ENCODE measurements around the gene IFRD2. TPM values are rescaled to one million over a fixed set of nuclear protein-coding genes. Genes with fewer than 3 reads are reported as not detected.

IFRD2 gene, protein sequence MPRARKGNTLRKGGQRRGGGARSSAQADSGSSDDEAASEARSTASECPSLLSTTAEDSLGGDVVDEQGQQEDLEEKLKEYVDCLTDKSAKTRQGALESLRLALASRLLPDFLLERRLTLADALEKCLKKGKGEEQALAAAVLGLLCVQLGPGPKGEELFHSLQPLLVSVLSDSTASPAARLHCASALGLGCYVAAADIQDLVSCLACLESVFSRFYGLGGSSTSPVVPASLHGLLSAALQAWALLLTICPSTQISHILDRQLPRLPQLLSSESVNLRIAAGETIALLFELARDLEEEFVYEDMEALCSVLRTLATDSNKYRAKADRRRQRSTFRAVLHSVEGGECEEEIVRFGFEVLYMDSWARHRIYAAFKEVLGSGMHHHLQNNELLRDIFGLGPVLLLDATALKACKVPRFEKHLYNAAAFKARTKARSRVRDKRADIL
- total RNA-seq, result 28.3 and 36.7 TPM in 2 replicates

DNA sequence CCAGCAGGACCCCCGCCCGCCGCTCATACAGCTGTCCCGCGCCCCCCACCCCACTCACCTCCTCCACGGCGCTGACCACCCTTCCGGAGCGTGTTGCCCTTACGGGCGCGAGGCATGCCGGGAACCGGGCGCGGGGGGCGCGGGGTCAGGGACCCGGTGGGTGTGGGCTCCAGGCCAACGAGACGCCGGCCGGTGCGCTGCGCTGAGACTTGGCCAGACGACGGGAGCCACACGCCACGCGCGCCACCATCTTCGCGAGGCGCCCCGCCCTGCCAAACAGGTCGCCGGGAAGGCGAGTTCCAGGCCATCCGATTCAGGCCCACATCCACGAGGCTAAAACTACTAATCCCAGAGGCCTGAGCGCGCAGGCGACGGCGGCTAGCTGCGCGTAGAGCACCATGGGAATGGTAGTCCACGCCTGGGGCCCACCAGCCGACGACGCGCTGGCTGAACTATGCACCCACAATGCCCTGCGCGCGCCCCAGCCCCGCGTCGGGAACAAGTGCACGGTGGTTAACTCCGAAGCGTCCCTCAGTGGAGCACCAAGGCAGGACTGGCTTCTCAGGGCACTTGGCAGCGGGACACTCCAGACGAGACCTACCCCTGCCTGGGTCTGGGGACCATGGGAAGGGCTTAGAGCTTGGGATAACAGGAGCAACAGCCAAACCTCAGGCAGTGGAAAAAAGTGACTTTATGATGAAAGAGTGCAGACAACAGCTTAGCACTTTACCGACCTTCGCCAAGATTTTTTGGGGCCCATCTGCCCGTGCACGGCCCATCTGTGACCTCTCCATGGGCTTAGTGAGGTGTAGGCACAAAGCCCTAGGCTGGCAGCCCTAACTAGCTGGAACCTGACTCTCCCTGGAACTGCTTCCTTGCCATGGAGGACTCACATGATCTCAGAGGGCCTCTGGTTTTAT is at the start of gene IFRD2:
Gene IFRD2, minus strand, starts transcription at position 271 of the 920 bp plus-strand sequence. Its CDS starts 155 bp downstream, at position 116.

DNA sequence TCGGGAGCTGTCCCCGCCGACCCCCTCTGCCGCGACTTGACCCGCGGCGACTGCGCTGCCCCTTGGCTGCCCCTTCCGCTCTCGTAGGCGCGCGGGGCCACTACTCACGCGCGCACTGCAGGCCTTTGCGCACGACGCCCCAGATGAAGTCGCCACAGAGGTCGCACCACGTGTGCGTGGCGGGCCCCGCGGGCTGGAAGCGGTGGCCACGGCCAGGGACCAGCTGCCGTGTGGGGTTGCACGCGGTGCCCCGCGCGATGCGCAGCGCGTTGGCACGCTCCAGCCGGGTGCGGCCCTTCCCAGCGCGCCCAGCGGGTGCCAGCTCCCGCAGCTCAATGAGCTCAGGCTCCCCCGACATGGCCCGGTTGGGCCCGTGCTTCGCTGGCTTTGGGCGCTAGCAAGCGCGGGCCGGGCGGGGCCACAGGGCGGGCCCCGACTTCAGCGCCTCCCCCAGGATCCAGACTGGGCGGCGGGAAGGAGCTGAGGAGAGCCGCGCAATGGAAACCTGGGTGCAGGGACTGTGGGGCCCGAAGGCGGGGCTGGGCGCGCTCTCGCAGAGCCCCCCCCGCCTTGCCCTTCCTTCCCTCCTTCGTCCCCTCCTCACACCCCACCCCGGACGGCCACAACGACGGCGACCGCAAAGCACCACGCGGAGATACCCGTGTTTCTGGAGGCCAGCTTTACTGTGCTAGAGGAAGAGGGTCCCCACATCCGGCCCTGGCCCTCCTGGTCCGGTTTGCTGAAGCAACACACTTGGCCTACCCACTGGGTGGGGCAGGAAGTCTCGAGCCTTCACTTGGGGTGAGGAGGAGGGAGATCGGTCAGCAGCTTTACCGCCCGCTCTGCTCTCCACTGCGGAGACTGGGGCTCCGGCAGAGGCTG is 48.5 kb upstream of the IFRD2 start, which contains the start of gene RASSF1:
Gene RASSF1, minus strand, starts transcription at position 389 of the 882 bp plus-strand sequence. Its CDS starts 31 bp downstream, at position 358.

DNA sequence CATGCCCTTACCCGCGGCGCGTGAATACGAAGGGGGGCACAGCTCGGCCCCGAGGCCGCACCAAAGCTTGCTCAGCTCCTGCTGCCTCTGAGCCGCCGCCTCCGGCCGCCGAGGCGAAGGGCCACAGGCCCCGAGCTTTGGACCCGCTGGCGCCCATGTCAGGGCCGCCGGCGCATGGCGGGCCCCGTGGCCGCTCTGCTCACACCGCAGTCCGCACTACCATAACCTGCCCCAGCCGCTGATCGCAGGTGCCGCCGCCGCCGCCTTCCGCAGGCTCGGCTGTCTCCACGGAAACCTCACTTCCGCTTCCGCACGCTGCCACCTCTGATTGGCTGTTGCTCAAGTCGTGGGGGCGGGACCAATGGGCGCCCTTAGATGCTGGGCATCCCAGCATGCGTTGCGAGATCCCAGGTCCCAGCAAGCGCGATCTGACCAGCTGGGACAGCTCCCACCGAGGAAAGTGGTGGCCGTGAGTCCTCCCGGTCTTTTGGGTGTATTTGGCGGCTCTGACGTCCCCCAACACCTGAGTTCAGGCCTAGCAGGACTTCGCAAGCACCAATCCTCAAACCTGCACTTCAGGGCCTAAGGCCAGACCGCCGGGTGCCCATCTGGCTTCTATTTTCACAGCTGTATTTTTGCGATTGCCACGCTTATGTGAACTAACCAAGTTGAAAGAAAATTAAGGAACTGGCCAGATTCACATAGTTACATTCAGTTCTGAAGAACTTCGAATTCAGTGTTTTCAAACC is 35.9 kb upstream of the IFRD2 start, which contains the start of gene TUSC2:
Gene TUSC2, minus strand, starts transcription at position 281 of the 749 bp plus-strand sequence. Its CDS starts 124 bp downstream, at position 157.

DNA sequence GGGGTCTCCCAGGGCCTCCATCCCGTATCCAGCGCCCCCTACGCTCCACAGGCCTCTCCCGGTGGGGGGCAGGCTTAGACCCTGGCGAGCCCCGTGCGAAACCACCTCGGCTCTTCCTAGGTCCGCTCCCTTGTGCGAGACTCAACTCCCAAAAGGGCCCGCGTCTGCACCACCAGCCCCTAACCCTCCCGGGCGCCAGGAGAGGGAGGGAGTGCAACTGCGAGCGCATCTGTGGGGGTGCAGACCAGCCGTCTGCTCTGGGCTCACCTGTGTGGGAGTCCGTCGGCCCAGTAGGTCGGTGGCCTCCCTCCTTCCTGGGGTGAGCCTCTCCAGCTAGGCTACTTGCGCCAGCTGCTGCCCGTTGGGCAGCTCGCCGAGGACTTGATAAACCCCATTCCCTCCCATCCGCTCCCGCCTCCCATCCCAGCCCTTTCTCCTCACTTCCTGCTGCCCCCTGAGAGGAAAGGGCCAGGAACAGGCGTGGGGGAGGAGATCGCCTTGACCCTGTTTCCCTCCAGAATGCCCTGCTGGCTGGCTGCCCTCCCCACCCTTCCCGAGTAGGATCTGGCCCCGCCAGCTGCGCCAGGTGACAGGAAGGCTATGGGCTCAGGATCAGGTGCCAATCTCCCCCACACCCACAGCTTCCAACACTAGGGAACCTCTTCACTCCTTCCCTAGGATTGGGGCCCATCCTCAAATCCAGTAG is 30.3 kb upstream of the IFRD2 start, which contains the start of gene HYAL2:
Gene HYAL2, minus strand, starts transcription at position 360 of the 706 bp plus-strand sequence. CDS start 2,256 bp downstream, outside the sequence.

DNA sequence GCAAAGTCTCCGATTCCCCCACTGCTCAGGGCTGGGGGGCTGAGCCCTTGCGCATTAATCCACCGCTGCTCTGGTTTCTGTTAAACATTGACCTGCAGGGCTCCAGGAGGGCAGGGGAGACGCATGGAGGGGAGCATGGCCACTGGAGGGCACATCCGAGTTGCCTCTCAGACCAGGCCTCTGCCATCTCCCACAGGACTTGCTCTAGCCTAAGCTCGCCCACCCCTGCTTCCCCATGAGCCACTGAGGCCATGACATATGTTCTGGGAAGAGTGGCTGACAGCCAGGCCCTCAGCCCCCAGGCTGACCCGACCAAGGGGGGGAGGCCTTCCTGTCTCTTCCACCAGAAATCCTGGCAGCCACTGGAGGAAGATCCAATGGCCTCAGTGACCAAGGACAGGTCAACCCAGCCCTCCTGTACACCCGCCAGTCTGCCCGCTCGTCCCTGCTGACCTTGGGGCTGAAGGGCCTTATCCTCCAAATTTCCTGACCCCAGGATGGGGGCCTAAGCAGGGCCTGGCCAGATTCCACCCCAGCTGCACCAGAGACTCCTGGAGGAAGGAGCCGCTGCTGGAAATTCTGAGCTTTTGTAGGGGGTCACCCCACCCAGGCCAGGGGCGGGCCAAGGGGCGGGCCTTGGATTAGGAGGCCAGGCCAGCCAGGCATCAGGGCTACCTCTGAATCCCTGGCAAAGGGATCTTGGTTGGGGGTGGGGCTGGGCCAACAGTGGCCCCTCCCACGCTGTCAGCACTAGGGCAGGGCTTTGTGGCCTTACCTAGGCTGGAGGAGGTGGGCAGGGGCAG is 11.0 kb upstream of the IFRD2 start, which contains the start of gene HYAL1:
Gene HYAL1, minus strand, starts transcription at position 562 of the 803 bp plus-strand sequence. CDS start 618 bp downstream, outside the sequence.

DNA sequence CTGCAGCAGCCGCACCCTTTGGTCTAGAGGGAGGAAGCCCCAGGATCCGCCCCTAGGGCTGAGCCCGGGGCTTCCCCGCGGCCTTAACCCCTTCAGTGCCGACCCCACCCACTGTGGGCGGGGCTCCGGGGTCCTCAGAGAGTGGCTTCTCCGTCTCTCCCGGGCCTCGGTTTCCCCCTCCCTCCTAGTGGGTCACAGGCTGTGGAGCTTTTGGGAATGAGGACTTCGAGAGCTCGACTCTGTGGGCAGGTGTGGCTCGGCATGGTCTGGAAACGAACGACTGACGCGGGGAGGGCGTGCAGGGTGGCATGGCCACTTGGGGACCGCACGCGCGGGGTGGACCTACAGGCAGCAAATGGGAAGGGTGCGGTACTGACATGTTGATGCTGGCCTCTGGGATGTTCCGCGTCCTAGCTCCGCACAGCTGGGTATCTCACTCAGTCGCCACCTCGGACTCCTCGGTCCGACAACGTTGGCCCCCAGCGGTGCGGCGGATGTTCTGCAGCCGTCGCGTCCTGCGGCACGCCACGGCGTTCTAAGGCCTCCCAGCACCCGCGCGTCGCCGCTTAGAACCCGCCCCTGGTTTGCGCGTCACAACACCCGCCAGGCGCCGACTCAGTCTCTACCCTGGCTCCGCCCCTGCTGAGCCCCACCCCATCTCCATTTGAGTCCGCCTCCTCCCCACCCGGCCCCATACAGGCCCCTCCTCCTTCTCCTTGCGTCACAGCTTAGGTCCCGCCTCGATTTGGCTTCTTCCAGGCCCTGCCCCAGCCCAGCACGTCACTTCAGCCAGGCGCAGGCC is 6.8 kb upstream of the IFRD2 start, which contains the start of the genes HYAL3 and NAA80:
Gene HYAL3, minus strand, starts transcription at position 570 of the 802 bp plus-strand sequence. CDS start 3,803 bp downstream, outside the sequence.
Gene NAA80, minus strand, starts transcription at position 570 of the 802 bp plus-strand sequence. CDS start 1,942 bp downstream, outside the sequence.

DNA sequence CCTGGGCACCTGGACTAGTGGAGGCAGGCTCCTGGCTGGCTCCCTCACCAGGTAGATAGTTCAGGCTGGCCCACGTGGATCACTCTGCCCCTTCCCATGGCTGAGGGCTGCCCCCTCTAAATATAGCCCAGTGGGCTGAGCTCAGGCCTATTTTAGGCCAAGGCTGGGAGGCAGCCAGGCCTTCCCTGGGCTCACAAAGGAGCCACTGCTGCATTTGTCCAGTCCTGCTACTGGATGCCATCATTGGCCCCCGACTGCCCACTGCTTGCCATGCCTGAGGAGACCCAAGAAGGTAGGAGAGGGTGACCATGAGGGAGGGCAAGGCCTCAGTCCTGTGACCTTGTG is 13.4 kb downstream of the IFRD2 start, which contains the start of gene LSMEM2:
Gene LSMEM2, plus strand, starts transcription at position 208 of the 345 bp plus-strand sequence. Its CDS starts 27 bp downstream, at position 235.

DNA sequence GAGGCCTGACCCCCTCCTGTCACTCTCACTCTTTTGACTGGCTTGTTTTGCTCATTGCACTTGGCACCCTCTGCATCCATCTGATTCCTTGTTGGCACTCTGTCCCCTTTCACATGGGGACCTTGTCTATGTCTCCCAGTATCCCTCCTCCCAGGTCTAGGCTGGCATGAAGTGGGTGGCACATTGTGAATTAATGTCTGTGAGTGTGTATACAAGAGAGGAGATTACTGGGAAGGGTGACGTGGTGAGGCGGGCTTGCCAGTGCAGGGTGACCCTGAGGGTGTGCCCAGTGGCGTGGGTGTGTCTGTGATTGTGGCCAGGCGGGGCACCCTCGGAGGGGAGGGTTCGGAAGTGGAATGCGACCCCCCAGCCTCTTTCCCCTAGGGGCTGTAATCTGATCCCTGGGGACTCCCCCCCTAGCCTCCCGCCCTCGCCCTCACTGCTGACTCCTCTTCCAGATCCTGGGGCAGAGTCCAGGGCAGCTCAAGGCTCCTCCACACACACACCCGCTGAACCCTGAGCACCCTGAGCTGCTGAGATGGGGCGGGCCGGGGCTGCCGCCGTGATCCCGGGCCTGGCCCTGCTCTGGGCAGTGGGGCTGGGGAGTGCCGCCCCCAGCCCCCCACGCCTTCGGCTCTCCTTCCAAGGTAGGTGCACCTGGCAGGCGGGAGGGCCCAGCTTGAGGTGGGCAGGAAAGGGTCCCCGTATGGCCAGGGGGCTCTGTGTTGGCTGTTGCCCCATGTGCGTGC is 23.4 kb downstream of the IFRD2 start, which contains the start of gene SEMA3B:
Gene SEMA3B, plus strand, starts transcription at position 445 of the 749 bp plus-strand sequence. Its CDS starts 94 bp downstream, at position 539.

Other genes with a start within 250 kb of the IFRD2 start
- 60.0 and 66.3 TPM in 2 replicates for gene RBM5, start 203.5 kb downstream of the IFRD2 start, total RNA-seq
- 9.0 and 10.4 TPM in 2 replicates for gene SEMA3F, start 137.1 kb downstream of the IFRD2 start, total RNA-seq
- not detected in 2 replicates for gene GNAT1, start 100.8 kb downstream of the IFRD2 start, total RNA-seq
- not detected in 2 replicates for gene SLC38A3, start 87.2 kb downstream of the IFRD2 start, total RNA-seq
- gene GNAI2, start 56.2 kb downstream of the IFRD2 start, total RNA-seq, result 132 and 164 TPM in 2 replicates
- gene SEMA3B, start 23.3 kb downstream of the IFRD2 start, total RNA-seq, result 4.4 and 4.5 TPM in 2 replicates
- not detected in 2 replicates for gene LSMEM2, start 13.3 kb downstream of the IFRD2 start, total RNA-seq
- gene HYAL3, start 7.0 kb upstream of the IFRD2 start, total RNA-seq, result 7.2 and 17.3 TPM in 2 replicates
- 8.4 and 12.9 TPM in 2 replicates for gene NAA80, start 7.0 kb upstream of the IFRD2 start, total RNA-seq
- gene HYAL1, start 11.1 kb upstream of the IFRD2 start, total RNA-seq, result 2.7 and 7.4 TPM in 2 replicates
- 51.3 and 65.4 TPM in 2 replicates for gene HYAL2, start 30.3 kb upstream of the IFRD2 start, total RNA-seq
- gene TUSC2, start 35.8 kb upstream of the IFRD2 start, total RNA-seq, result 11.4 and 41.2 TPM in 2 replicates
- 18.4 and 23.3 TPM in 2 replicates for gene RASSF1, start 48.4 kb upstream of the IFRD2 start, total RNA-seq
- 0.06 and 0.24 TPM in 2 replicates for gene ZMYND10, start 53.3 kb upstream of the IFRD2 start, total RNA-seq
- gene NPRL2, start 58.3 kb upstream of the IFRD2 start, total RNA-seq, result 15.5 and 22.6 TPM in 2 replicates
- 21.4 and 29.5 TPM in 2 replicates for gene CYB561D2, start 58.4 kb upstream of the IFRD2 start, total RNA-seq
- gene TMEM115, start 67.1 kb upstream of the IFRD2 start, total RNA-seq, result 62.7 and 65.7 TPM in 2 replicates
- gene CACNA2D2, start 211.2 kb upstream of the IFRD2 start, total RNA-seq, result not detected in 2 replicates